Activated T-cell treated with anti-CD3 and anti-CD28 coated beads for 48 hours (primary cell): ENCODE data around the gene CLDN15.

ENCODE experiments used
- DNase-seq: peaks from one replicate; pipeline ENCODE4 v3.0.0-alpha.2; 2020; ENCODE audit warnings: low read depth

CLDN15 gene

GRCh38 chr7:101244375-101245146 lies 7.0 kb upstream of the CLDN15 start, which contains the start of gene FIS1:
FIS1 (minus strand) TSS chr7:101245081; CDS start chr7:101245004, 77 bp downstream.
- peak; percentile 92 for DNase-seq

- DNase-seq = no peak
These were observed 6.2 kb upstream of the CLDN15 start for GRCh38 chr7:101243646-101244374.

- DNase-seq = no peak
These were observed 4.1 kb upstream of the CLDN15 start for GRCh38 chr7:101241443-101242349.

GRCh38 chr7:101241015-101241363 lies 3.4 kb upstream of the CLDN15 start:
- DNase-seq = no peak

GRCh38 chr7:101240226-101241014 lies 2.8 kb upstream of the CLDN15 start:
- DNase-seq = no peak

GRCh38 chr7:101239951-101240220 lies 2.3 kb upstream of the CLDN15 start:
- DNase-seq = no peak

- DNase-seq = no peak
These were observed 1.8 kb upstream of the CLDN15 start for GRCh38 chr7:101239191-101239950.

GRCh38 chr7:101238226-101239182 lies 902 bp upstream of the CLDN15 start:
- DNase-seq = no peak

- DNase-seq = no peak
These were observed 1.2 kb downstream of the CLDN15 start for GRCh38 chr7:101236292-101236835.

- DNase-seq = no peak
These were observed 2.1 kb downstream of the CLDN15 start for GRCh38 chr7:101235522-101235921.

- no peak for DNase-seq
These were observed 2.6 kb downstream of the CLDN15 start for GRCh38 chr7:101235050-101235449.

- no peak for DNase-seq
These were observed 3.0 kb downstream of the CLDN15 start for GRCh38 chr7:101234636-101235035.

GRCh38 chr7:101233907-101234547 lies 3.6 kb downstream of the CLDN15 start:
- no peak for DNase-seq

GRCh38 chr7:101232141-101232850 lies 5.3 kb downstream of the CLDN15 start:
- DNase-seq = no peak

GRCh38 chr7:101231644-101232043 lies 6.0 kb downstream of the CLDN15 start:
- DNase-seq = no peak

- no peak for DNase-seq
These were observed 10.9 kb downstream of the CLDN15 start for GRCh38 chr7:101226721-101227120.

GRCh38 chr7:101225650-101226049 lies 12.0 kb downstream of the CLDN15 start:
- DNase-seq = no peak

GRCh38 chr7:101223528-101223927 lies 14.1 kb downstream of the CLDN15 start:
- DNase-seq = no peak
